LNCaP clone FGC (cell line): Measurements from ENCODE around the gene GMPR2.

Experiments used
- DNase-seq: peaks from one replicate; pipeline ENCODE4 v3.0.0-alpha.2; 2011; ENCODE audit warnings: low read depth
- H3K4me3 ChIP-seq: 2 replicates; pipeline ENCODE4 v1.5.1; 2011; ENCODE audit warnings: mild to moderate bottlenecking, low read depth, low read length, control low read depth
- CTCF ChIP-seq: IDR thresholded peaks from 2 replicates; pipeline ENCODE4 v1.5.1; 2012; ENCODE audit warnings: mild to moderate bottlenecking; ENCODE audit not compliant: control insufficient read depth, insufficient read depth; ENCODE audit errors: extremely low read depth

Gene GMPR2

GRCh38 chr14:24260780-24261157, 28.0 kb downstream of the GMPR2 start:
- no peak overlapping the region for H3K4me3 ChIP-seq
- no peak for DNase-seq
- TF ChIP-seq CTCF: no peak

GRCh38 chr14:24261256-24261968, 28.7 kb downstream of the GMPR2 start:
- H3K4me3 ChIP-seq: no peak overlapping the region
- TF ChIP-seq CTCF: no peak
- DNase-seq: no peak

DNA sequence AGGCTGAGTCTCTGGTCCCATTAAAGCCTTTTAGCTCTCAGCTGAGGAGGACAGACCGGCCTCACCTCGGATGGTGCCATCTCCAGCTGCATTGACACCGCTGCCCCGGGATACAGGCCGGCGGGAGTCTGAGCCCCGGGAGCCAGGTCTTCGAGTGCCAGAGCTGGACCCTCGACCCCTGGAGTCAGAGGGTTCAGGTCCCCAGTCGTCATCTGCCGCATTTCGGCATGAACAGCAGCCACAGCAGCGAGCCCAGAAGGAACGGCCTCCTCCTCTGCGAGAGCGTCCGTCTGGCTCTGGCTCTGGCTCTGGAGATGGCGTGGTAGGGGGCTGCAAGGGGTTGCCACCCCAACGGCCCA, 29.2 kb downstream of the GMPR2 start:
- no peak for TF ChIP-seq CTCF
- H3K4me3 ChIP-seq: no peak overlapping the region
- DNase-seq: no peak

DNA sequence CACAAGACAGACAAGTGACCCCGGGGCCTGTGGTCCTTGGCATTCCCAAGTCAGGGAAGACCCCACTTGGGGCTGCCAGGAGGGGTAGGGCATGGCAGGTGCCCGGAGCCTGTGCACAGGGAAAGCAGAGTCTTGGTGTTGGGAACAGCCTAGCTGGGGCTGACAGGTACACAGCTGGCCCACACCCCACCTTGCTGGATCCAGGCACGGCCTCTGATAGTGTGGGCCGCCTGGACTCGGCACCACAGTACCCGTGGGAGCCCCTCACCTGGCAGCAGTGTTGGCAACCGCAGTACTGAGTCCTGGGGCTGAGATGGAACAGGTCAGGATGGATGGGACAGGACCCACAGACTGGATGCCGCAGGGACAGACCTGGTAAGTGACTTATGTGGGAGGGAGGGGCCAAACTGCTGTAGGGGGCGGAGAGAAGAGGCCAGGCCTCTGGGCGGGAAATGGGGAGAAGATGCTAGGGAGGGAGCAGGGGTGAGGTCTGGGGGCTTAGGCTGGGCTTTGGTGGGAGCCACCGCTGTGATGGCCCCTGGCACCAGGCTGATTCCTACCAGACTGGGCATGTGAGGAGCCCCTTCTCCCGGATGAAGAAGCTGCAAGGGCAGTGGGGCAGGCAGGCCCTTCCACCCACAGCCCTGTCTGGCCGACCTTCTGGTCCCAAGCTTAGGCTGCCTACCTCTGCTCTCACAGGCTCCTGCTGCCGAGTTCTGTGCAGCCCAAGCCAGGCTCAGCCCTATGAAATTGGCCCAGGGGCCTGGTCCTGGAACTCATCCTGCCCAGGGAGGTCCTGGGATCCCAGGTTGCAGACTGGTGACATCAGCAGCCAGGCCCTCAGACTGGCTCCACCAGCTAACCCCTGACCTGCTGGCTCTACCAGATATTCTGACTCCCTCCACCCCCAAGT, 30.3 kb downstream of the GMPR2 start, which contains the start of gene TGM1:
TGM1 (minus strand) TSS at position 357 of the 913 bp plus-strand sequence. CDS start 825 bp downstream, outside the sequence.
- DNase-seq: no peak
- H3K4me3 ChIP-seq: no peak within 1 kb of the TSS
- TF ChIP-seq CTCF: no peak

DNA sequence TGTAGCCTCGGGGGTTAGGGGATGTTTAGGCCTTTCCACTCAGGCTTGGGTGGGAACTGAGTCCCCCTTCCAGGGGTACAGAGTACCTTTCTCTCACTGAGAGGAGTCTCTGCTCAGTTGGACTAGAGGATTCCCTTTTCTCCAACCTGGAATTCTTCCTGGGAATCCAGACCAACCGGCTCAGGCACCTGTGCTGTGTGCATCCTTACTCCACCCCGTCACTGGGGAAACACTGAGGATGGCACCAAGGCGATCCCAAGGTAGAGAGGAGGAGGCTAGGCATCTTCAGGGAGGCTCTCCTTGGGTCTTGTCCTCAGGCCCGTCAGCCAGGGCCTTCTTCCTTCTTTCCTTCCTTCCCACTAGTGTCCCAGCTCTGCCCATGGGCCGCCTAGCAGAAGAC, 31.1 kb downstream of the GMPR2 start:
- DNase-seq: no peak
- TF ChIP-seq CTCF: no peak
- H3K4me3 ChIP-seq: no peak overlapping the region

DNA sequence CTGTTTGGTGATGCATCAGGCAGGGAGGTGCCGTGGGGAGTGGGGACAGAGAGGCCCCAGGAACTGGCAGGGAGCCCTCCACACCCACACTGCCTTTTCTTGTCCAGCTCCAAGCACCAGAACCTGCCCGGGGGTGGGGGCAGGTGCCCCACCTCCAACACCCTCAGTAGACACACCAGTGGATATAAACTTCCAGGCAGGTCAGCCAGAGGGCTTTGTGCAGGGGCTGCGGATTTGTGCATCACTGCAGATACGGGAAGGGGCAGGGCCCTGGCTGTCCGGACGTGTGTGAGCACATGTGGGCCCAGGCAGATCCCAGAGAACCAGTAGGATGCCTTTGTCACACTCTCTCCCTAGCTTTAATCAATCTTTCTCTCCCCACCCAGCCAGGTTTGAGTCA, 31.6 kb downstream of the GMPR2 start:
- TF ChIP-seq CTCF: no peak
- DNase-seq: no peak
- no peak overlapping the region for H3K4me3 ChIP-seq
